ENCODE measurements around the gene DLG2. TPM values are rescaled to one million over a fixed set of nuclear protein-coding genes. Genes with fewer than 3 reads are reported as not detected.

DLG2 gene
- total and polyA plus RNA-seq, 11 donors = 2.4 to 13.9 (median 7.1) TPM

GRCh38 chr11:83871054-83871453, 1756.1 kb downstream of the DLG2 start:
- intact Hi-C loops (cut with DNase I) = loop anchor here in 2 of 10 donors (1.0 to 10.0 kb wide), 2 partner anchors 23 to 56 kb away; no protein-coding TSS in a partner anchor
- H3K27ac ChIP-seq = no peak overlapping the region
- no peaks in the 10 kb centered on the region for H3K4me1 ChIP-seq
- no peaks in the 10 kb centered on the region for H3K9me3 ChIP-seq
- ATAC-seq = no peak
- TF ChIP-seq CTCF (IDR thresholded peaks at IDR 0.05) (no peak), POLR2A (IDR thresholded peaks at IDR 0.05) (no peak)
- H3K27me3 ChIP-seq = no peaks in the 10 kb centered on the region
- no peak overlapping the region for H3K4me3 ChIP-seq
- DNase-seq = no peak
- H3K36me3 ChIP-seq = no peaks in the 10 kb centered on the region

GRCh38 chr11:83866655-83867054, 1760.5 kb downstream of the DLG2 start:
- no peak for ATAC-seq
- Histone ChIP-seq H3K4me3 (no peak overlapping the region), H3K27ac (no peak overlapping the region), H3K4me1 (peaks cover 0 to 9% (median 0%) of the 10 kb centered on the region in 12 donors), H3K9me3 (no peaks in the 10 kb centered on the region), H3K36me3 (no peaks in the 10 kb centered on the region), H3K27me3 (no peaks in the 10 kb centered on the region)
- 82 to 93% (median 87%) methylated on average over 5 of the region's 5 CpGs for WGBS, 4 donors
- TF ChIP-seq CTCF (IDR thresholded peaks at IDR 0.05) (no peak), POLR2A (IDR thresholded peaks at IDR 0.05) (no peak)
- no peak for DNase-seq
- intact Hi-C loops (cut with DNase I) = no loop called here

- intact Hi-C loops (cut with DNase I) = no loop called here
- peak in 3 of 4 donors; percentile 36 to 91 (median 89) for ATAC-seq
- Histone ChIP-seq H3K27ac (no peak overlapping the region), H3K9me3 (peaks cover 0 to under 1% (median 0%) of the 10 kb centered on the region in 12 donors), H3K36me3 (no peaks in the 10 kb centered on the region), H3K4me3 (no peak overlapping the region), H3K27me3 (no peaks in the 10 kb centered on the region), H3K4me1 (peaks cover 0 to 9% (median 0%) of the 10 kb centered on the region in 12 donors)
- 78 to 89% (median 80%) methylated on average over 4 of the region's 4 CpGs for WGBS, 4 donors
- TF ChIP-seq POLR2A (IDR thresholded peaks at IDR 0.05) = no peak
- no peak for TF ChIP-seq CTCF (IDR thresholded peaks at IDR 0.05)
- DNase-seq = no peak
Measured at GRCh38 chr11:83865636-83866461, 1761.3 kb downstream of the DLG2 start.

- 75 to 80% (median 77%) methylated on average over 4 of the region's 4 CpGs for WGBS, 4 donors
- Histone ChIP-seq H3K9me3 (peaks cover 0 to 5% (median 0%) of the 10 kb centered on the region in 12 donors), H3K36me3 (no peaks in the 10 kb centered on the region), H3K4me3 (no peak overlapping the region), H3K27me3 (no peaks in the 10 kb centered on the region), H3K4me1 (peaks cover 0 to 9% (median 0%) of the 10 kb centered on the region in 12 donors), H3K27ac (no peak overlapping the region)
- intact Hi-C loops (cut with DNase I) = no loop called here
- no peak for TF ChIP-seq CTCF (IDR thresholded peaks at IDR 0.05)
- no peak for TF ChIP-seq POLR2A (IDR thresholded peaks at IDR 0.05)
- no peak for DNase-seq
- ATAC-seq = no peak
Measured at GRCh38 chr11:83864412-83865057, 1762.6 kb downstream of the DLG2 start.
